DMS114 treated with DMSO at 0.1 percent for 48 hours (cell line): ENCODE results near the gene STEAP2.

Experiments used
- DNase-seq: peaks from one replicate; lab custom pipeline; 2025; ENCODE audit not compliant: unreplicated experiment; lab: John Stamatoyannopoulos, UW

The STEAP2 gene

DNA sequence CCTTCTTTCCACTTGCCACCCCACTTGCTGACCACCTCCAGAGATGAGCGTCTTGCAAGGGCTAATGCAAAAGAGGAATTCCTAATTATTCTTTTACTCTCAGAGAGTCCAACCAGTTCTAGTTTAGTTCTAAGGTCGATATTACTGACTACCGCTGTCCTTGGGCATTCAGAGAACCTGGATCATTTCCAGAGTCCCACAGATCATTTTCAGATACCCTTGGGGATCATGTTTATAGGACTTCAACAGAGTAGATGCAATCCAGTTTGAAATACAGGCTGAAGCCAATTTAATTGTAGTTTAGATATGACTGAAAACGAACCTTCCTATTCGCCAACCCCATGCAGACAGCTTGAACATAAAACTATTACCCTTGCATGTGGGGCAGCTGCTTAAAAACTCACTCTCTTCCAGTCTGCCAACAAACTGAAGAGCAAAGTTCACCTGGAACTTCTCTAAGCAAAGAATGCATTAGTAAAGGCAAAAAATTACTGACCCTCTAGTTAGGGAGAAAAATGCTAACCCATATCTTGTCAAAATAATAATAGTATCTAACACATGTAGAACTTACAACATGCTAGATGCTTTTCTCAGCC is 55.8 kb downstream of the STEAP2 start:
- DNase-seq = no peak

DNA sequence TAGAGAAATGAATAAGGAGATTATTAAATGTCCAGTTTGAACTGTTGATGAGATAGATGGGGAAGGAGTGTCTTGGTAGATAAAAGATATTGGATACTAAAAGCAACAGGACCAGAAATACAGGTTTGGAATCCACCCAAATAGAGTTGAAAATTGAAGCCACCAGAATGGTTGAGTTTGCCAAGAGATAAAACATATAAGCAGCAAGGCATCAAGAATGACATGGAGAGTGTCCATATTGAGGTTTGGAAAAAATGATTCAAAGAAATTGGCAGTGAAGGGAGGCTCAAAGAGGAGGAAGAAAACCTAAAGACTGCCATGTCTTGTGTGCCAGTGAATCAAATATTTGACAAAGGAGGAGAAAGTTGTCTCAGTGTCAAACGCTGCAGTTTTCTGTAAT is 57.6 kb downstream of the STEAP2 start:
- DNase-seq = no peak

DNA sequence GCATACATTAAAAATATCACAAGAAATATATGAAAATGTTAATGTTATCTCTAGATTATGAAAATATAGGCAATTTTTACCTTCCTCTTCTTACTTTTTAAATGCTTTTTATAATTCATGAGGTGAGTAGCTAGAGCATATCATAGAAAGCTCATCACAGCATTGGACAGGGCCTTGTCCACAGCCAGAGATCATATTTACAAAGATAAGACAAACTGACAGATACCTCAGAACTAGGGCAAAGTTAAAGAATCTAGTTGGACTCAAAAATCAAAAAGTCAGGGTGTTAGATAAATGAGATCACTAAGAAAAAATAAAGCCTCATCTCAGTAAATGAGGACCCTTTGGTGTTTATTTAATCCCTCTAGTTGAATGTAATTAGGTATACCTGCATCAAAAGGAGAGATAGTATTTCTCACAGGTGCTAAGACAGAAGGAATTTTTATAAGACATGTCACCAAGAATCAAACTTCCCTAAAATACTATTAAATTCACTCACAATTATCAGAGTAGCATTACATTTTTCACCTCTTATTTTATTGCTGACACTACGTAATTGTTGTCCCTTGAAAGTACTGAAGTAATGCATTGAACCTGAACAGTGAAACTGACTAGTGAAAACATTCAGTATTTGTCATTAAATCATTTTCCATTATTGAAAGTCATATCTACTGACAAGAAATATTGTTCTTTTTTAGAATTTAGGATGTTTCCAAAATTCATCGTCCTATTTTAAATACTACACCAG is 59.1 kb downstream of the STEAP2 start:
- DNase-seq = no peak

DNA sequence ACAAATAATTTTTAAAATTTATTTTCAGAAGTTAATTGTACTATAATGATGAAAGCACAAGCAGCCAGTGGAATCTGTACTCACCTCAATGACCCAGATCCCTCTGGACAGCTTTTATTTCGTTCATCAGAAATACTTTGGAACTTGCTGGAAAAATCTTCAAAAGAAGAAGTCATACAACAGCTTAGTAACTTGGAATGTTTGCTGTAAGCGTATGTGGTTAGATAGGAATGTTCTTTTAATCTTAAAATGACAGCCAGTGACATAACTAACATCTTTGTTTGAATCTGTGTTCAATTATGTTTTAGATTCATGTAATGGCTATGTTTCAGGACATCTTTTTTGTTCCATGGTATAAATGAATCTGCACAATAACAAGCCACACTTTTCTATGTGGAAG is 60.2 kb downstream of the STEAP2 start:
- DNase-seq = no peak

DNA sequence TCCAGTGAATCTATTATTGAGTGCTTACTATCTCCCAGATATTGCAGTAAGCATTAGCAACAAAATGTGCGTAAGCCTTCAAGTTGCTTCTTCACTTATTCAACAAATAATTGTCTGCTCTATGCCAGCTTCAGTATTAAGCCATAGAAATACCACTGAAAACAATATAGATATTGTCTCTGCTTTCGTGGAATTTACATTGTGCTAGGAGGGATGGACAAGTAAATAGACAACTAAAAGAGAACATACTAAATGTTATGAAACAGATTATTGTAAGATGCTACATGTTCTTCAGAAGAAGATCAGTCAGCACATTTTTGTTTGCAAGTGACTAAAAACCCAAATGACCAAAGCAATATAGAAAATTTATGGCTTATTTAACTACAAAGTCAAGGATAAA is 60.7 kb downstream of the STEAP2 start:
- no peak for DNase-seq

DNA sequence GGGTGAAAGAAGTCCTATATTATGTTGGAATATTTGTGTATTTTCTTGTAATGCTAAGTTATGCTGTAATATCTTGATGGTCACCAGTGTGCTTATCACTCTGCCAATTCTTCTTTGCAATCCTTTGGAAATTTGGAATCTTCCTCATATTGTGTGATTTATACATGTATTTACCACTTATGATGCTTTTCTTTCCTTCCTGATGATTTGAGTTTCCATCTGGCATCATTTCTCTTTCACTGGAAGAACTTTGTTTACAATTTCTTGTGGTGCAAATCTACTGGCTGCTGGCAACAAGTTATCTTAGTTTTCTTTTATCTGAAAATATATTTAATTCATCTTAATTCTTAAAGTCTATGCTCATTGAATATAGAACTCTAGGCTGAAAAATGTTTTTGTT is 62.6 kb downstream of the STEAP2 start:
- DNase-seq = no peak

DNA sequence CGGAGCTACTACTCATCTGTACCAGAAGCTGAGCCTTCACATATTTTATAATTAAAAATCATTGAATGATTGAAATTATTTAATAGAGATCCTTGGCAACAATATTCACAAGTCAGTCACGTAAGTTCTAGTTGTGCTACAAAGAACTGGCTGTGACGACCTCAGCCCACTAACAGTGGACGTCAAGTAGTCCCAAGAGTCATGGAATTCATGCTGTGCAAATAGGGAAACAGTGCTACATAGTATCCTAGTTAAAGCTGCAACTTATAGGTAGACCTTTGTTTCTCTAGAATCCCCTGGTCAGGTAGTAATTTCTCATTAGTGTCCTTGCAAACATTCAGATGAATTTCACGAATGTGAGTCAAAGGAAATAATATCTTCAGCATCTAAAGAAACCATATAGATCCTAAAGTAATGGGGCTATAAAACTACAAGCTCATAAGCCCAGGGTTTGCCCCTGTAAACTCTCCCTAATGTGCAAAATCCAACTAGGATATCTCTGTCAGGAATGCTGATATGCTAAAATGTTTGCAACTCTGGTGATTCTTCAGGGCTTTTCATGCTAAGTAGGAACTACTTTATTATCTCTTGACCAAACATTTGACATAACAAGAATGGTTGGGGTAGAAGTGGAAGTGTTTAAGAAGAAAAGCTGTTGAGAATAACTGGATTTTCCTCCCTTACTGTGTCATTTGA is 64.6 kb downstream of the STEAP2 start:
- DNase-seq = no peak
